Fibroblast of skin of right quadriceps (primary cell): ENCODE measurements around the gene C11orf98.
"Not testable (repeated sequence)": the region's sequence is repeated elsewhere in the genome, so short reads cannot be mapped to it uniquely, and the experiment has no call there.

Experiments
- DNase-seq: peaks from one replicate; pipeline ENCODE4 v3.0.0-alpha.2; 2013

The C11orf98 gene

GRCh38 chr11:62648967-62649364 is 16.0 kb downstream of the C11orf98 start:
- no peak for DNase-seq

GRCh38 chr11:62648185-62648966 is 16.6 kb downstream of the C11orf98 start:
- DNase-seq: no peak

- DNase-seq: no peak
These were observed 17.4 kb downstream of the C11orf98 start for GRCh38 chr11:62647609-62648005.

GRCh38 chr11:62646825-62647608 is 18.0 kb downstream of the C11orf98 start:
- no peak for DNase-seq

- DNase-seq: peak; percentile 97
These were observed 18.8 kb downstream of the C11orf98 start, which contains the start of gene GANAB for GRCh38 chr11:62645946-62646824. GANAB (minus strand) TSS chr11:62646613; CDS start chr11:62646599, 14 bp downstream.

- DNase-seq: no peak
These were observed 19.4 kb downstream of the C11orf98 start for GRCh38 chr11:62645671-62645945.

GRCh38 chr11:62644220-62644619 is 20.8 kb downstream of the C11orf98 start:
- DNase-seq: no peak

GRCh38 chr11:62632492-62632891 is 32.5 kb downstream of the C11orf98 start:
- DNase-seq: no peak

GRCh38 chr11:62627713-62628112 is 37.3 kb downstream of the C11orf98 start:
- DNase-seq: no peak

GRCh38 chr11:62622476-62623089 is 42.4 kb downstream of the C11orf98 start:
- DNase-seq: peak; percentile 20

GRCh38 chr11:62621567-62622470 is 43.2 kb downstream of the C11orf98 start, which contains the start of gene B3GAT3:
B3GAT3 (minus strand) TSS chr11:62621986; CDS start chr11:62621947, 39 bp downstream.
- DNase-seq: peak; percentile 95

GRCh38 chr11:62621027-62621566 is 43.9 kb downstream of the C11orf98 start:
- no peak for DNase-seq

- not testable (repeated sequence) for DNase-seq
These were observed 48.1 kb downstream of the C11orf98 start for GRCh38 chr11:62616957-62617356.

GRCh38 chr11:62615521-62615920 is 49.5 kb downstream of the C11orf98 start:
- no peak for DNase-seq

GRCh38 chr11:62614275-62614674 is 50.7 kb downstream of the C11orf98 start:
- no peak for DNase-seq

GRCh38 chr11:62613291-62613778 is 51.7 kb downstream of the C11orf98 start:
- DNase-seq: no peak
